ENCODE data around the gene ERN2. TPM values are rescaled to one million over a fixed set of nuclear protein-coding genes. Genes with fewer than 3 reads are reported as not detected.

Gene ERN2
- total and polyA plus RNA-seq, 2 experiments from 2014 or later = 0.44 to 0.54 TPM

- no peak overlapping the region for H3K27ac ChIP-seq
- no peaks in the 10 kb centered on the region for H3K36me3 ChIP-seq
- no peak for TF ChIP-seq CTCF (IDR thresholded peaks at IDR 0.05; ENCODE audit: low read depth, low read length)
- no peak for DNase-seq (ENCODE audit: low read depth in 1 of 2, low spot score in 1 of 2)
- H3K4me3 ChIP-seq = no peak overlapping the region
- no peaks in the 10 kb centered on the region for H3K9me3 ChIP-seq (ENCODE audit: low read depth)
- H3K27me3 ChIP-seq = no peaks in the 10 kb centered on the region
- no peaks in the 10 kb centered on the region for H3K4me1 ChIP-seq (ENCODE audit: low read depth)
Measured at GRCh38 chr16:23704772-23705516, 8.1 kb downstream of the ERN2 start.

GRCh38 chr16:23702951-23703350 lies 10.1 kb downstream of the ERN2 start:
- no peak for TF ChIP-seq CTCF (IDR thresholded peaks at IDR 0.05; ENCODE audit: low read depth, low read length)

GRCh38 chr16:23701045-23701444 lies 12.0 kb downstream of the ERN2 start:
- Histone ChIP-seq H3K4me3 (no peak overlapping the region), H3K4me1 (ENCODE audit: low read depth) (no peaks in the 10 kb centered on the region), H3K27ac (no peak overlapping the region), H3K36me3 (no peaks in the 10 kb centered on the region), H3K9me3 (ENCODE audit: low read depth) (no peaks in the 10 kb centered on the region), H3K27me3 (no peaks in the 10 kb centered on the region)
- TF ChIP-seq CTCF (IDR thresholded peaks at IDR 0.05; ENCODE audit: low read depth, low read length) = no peak
- DNase-seq (ENCODE audit: low read depth in 1 of 2, low spot score in 1 of 2) = no peak

More at GRCh38 chr16:23702951-23703350, 10.1 kb downstream of the ERN2 start:
- Histone ChIP-seq H3K4me3 (no peak overlapping the region), H3K27ac (no peak overlapping the region), H3K9me3 (ENCODE audit: low read depth) (no peaks in the 10 kb centered on the region), H3K4me1 (ENCODE audit: low read depth) (no peaks in the 10 kb centered on the region), H3K27me3 (no peaks in the 10 kb centered on the region), H3K36me3 (no peaks in the 10 kb centered on the region)
- no peak for DNase-seq (ENCODE audit: low read depth in 1 of 2, low spot score in 1 of 2)

GRCh38 chr16:23700509-23700908 lies 12.5 kb downstream of the ERN2 start:
- no peak for DNase-seq (ENCODE audit: low read depth in 1 of 2, low spot score in 1 of 2)
- TF ChIP-seq CTCF (IDR thresholded peaks at IDR 0.05; ENCODE audit: low read depth, low read length) = no peak
- Histone ChIP-seq H3K27ac (no peak overlapping the region), H3K4me3 (no peak overlapping the region), H3K27me3 (no peaks in the 10 kb centered on the region), H3K36me3 (no peaks in the 10 kb centered on the region), H3K9me3 (ENCODE audit: low read depth) (no peaks in the 10 kb centered on the region), H3K4me1 (ENCODE audit: low read depth) (no peaks in the 10 kb centered on the region)

GRCh38 chr16:23700093-23700492 lies 12.9 kb downstream of the ERN2 start:
- no peak overlapping the region for H3K27ac ChIP-seq
- no peaks in the 10 kb centered on the region for H3K4me1 ChIP-seq (ENCODE audit: low read depth)
- H3K27me3 ChIP-seq = no peaks in the 10 kb centered on the region
- DNase-seq (ENCODE audit: low read depth in 1 of 2, low spot score in 1 of 2) = no peak
- no peak overlapping the region for H3K4me3 ChIP-seq
- no peaks in the 10 kb centered on the region for H3K36me3 ChIP-seq
- H3K9me3 ChIP-seq (ENCODE audit: low read depth) = no peaks in the 10 kb centered on the region
- no peak for TF ChIP-seq CTCF (IDR thresholded peaks at IDR 0.05; ENCODE audit: low read depth, low read length)

Measured in cardiac muscle cell (in vitro differentiated cells and primary cell).